Loucy (cell line): ENCODE data around the gene LGR5.

ENCODE experiments used
- H2AFZ ChIP-seq: fragments of 200-600 bp; sonication (generic); 2 replicates; pipeline ENCODE4 v1.6.0; 2016; ENCODE audit warnings: antibody characterized with exemption, mild to moderate bottlenecking, low read length, moderate library complexity
- H3F3A ChIP-seq: fragments of 200-600 bp; 2 replicates; pipeline ENCODE4 v1.6.0; 2016; ENCODE audit warnings: antibody characterized with exemption, low read depth, mild to moderate bottlenecking
- H3K27me3 ChIP-seq: fragments of 200-600 bp; sonication (generic); 2 replicates; pipeline ENCODE4 v1.6.1; 2014; ENCODE audit warnings: low read length, mild to moderate bottlenecking; ENCODE audit not compliant: insufficient read depth, poor library complexity, severe bottlenecking
- H3K36me3 ChIP-seq: fragments of 200-600 bp; sonication (generic); 2 replicates; pipeline ENCODE4 v1.6.1; 2016; ENCODE audit warnings: low read length; ENCODE audit not compliant: insufficient read depth
- H3K4me1 ChIP-seq: fragments of 200-600 bp; sonication (generic); 2 replicates; pipeline ENCODE4 v1.5.1; 2014; ENCODE audit warnings: low read length, mild to moderate bottlenecking; ENCODE audit not compliant: insufficient read depth, poor library complexity, severe bottlenecking
- H3K4me2 ChIP-seq: fragments of 200-600 bp; sonication (generic); 2 replicates; pipeline ENCODE4 v1.6.0; 2014; ENCODE audit warnings: antibody characterized with exemption, low read length, low read depth, mild to moderate bottlenecking; ENCODE audit not compliant: poor library complexity, severe bottlenecking
- H3K4me3 ChIP-seq: fragments of 200-600 bp; sonication (generic); 2 replicates; pipeline ENCODE4 v1.5.1; 2014; ENCODE audit warnings: low read length, mild to moderate bottlenecking, mixed read lengths; ENCODE audit not compliant: poor library complexity, severe bottlenecking
- H3K79me2 ChIP-seq: fragments of 200-600 bp; sonication (generic); 2 replicates; pipeline ENCODE4 v1.6.1; 2014; ENCODE audit warnings: low read length; ENCODE audit not compliant: insufficient read depth
- H3K9ac ChIP-seq: fragments of 200-600 bp; sonication (generic); 2 replicates; pipeline ENCODE4 v1.6.0; 2014; ENCODE audit warnings: mild to moderate bottlenecking, low read depth, low read length, moderate library complexity; ENCODE audit not compliant: poor library complexity, severe bottlenecking
- H3K9me2 ChIP-seq: fragments of 200-600 bp; sonication (generic); replicated peaks from 2 replicates; pipeline ENCODE4 v1.6.1; 2016; ENCODE audit warnings: low read depth, low read length, mixed read lengths
- H3K9me3 ChIP-seq: fragments of 200-600 bp; sonication (generic); 2 replicates; pipeline ENCODE4 v1.6.1; 2014; ENCODE audit warnings: mild to moderate bottlenecking, antibody characterized with exemption, low read length, low read depth; ENCODE audit not compliant: insufficient read depth
- H4K20me1 ChIP-seq: fragments of 200-600 bp; sonication (generic); 2 replicates; pipeline ENCODE4 v1.6.0; 2014; ENCODE audit warnings: antibody characterized with exemption, low read length, mild to moderate bottlenecking; ENCODE audit not compliant: insufficient read depth, poor library complexity, severe bottlenecking
- CTCF ChIP-seq: fragments of 200-600 bp; sonication (generic); conservative IDR thresholded peaks from 2 replicates; pipeline ENCODE4 v1.5.1; 2014; ENCODE audit warnings: mild to moderate bottlenecking, antibody characterized with exemption, low read length
- EZH2phosphoT487 ChIP-seq: fragments of 200-600 bp; IDR thresholded peaks from 2 replicates; pipeline ENCODE4 v1.6.1; 2018; ENCODE audit warnings: antibody characterized with exemption, mild to moderate bottlenecking, moderate library complexity, borderline replicate concordance

Gene LGR5

DNA sequence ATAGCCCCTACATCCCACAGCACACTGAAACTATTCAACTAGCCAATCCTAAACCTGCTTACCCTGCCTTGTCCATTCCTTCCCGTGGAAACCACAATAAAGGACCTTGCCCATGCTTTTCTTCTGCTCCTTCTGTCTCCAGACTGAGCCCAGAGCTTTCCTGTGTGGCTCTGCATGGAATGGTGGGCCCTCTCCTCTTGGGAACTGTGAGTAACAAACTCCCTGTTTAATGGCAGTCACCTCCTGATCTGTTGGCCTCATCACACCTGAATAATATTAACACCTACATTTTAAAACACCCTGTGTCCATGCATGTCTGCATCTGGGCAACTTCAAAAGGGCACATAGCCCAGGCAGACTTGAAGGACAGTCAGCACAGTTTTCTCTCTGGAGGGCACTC is 12.4 kb downstream of the LGR5 start:
- H3K4me2 ChIP-seq = no peak overlapping the region
- H3K79me2 ChIP-seq = no peaks in the 10 kb centered on the region
- no peaks in the 10 kb centered on the region for H3K9me2 ChIP-seq
- H3K9me3 ChIP-seq = no peaks in the 10 kb centered on the region
- no peaks in the 10 kb centered on the region for H4K20me1 ChIP-seq
- no peaks in the 10 kb centered on the region for H3F3A ChIP-seq
- H3K36me3 ChIP-seq = no peaks in the 10 kb centered on the region
- H2AFZ ChIP-seq = no peak overlapping the region
- H3K27me3 ChIP-seq = no peaks in the 10 kb centered on the region
- no peak overlapping the region for H3K4me3 ChIP-seq
- H3K9ac ChIP-seq = no peak overlapping the region
- TF ChIP-seq CTCF (no peak), EZH2phosphoT487 (no peak)
- H3K4me1 ChIP-seq = peaks cover 17% of the 10 kb centered on the region

GRCh38 chr12:71455028-71455737 is 15.6 kb downstream of the LGR5 start:
- no peaks in the 10 kb centered on the region for H3K9me3 ChIP-seq
- no peak overlapping the region for H2AFZ ChIP-seq
- H3K4me1 ChIP-seq = no peaks in the 10 kb centered on the region
- H3K27me3 ChIP-seq = no peaks in the 10 kb centered on the region
- H3K9ac ChIP-seq = no peak overlapping the region
- no peaks in the 10 kb centered on the region for H3K36me3 ChIP-seq
- H3F3A ChIP-seq = no peaks in the 10 kb centered on the region
- no peak overlapping the region for H3K4me2 ChIP-seq
- H3K9me2 ChIP-seq = no peaks in the 10 kb centered on the region
- no peak for TF ChIP-seq CTCF
- TF ChIP-seq EZH2phosphoT487 = no peak
- H3K79me2 ChIP-seq = no peaks in the 10 kb centered on the region
- H3K4me3 ChIP-seq = no peak overlapping the region
- no peaks in the 10 kb centered on the region for H4K20me1 ChIP-seq

GRCh38 chr12:71456316-71456715 is 16.7 kb downstream of the LGR5 start:
- Histone ChIP-seq H3K27me3 (no peaks in the 10 kb centered on the region), H3K9me2 (no peaks in the 10 kb centered on the region), H3K4me3 (no peak overlapping the region), H2AFZ (peak overlapping the region; percentile 30; the same call in 1 of the 2 replicates), H3K9ac (no peak overlapping the region), H3K79me2 (no peaks in the 10 kb centered on the region), H4K20me1 (no peaks in the 10 kb centered on the region), H3K4me2 (no peak overlapping the region), H3K4me1 (peaks cover 9% of the 10 kb centered on the region), H3K9me3 (no peaks in the 10 kb centered on the region), H3K36me3 (no peaks in the 10 kb centered on the region), H3F3A (no peaks in the 10 kb centered on the region)
- TF ChIP-seq CTCF = no peak
- TF ChIP-seq EZH2phosphoT487 = no peak
